CD4-positive, alpha-beta T cell treated with Interleukin-1 beta for 1 hour (primary cell): ENCODE measurements around the gene WDR59.
"Not testable (repeated sequence)": the region's sequence is repeated elsewhere in the genome, so short reads cannot be mapped to it uniquely, and the experiment has no call there.

Source experiments
- DNase-seq, 2 donors: peaks; one replicate each; pipeline ENCODE4 v3.0.0-alpha.2; 2020 to 2022

Gene WDR59

GRCh38 chr16:74975591-74975990 lies 9.3 kb downstream of the WDR59 start:
- no peak for DNase-seq

DNA sequence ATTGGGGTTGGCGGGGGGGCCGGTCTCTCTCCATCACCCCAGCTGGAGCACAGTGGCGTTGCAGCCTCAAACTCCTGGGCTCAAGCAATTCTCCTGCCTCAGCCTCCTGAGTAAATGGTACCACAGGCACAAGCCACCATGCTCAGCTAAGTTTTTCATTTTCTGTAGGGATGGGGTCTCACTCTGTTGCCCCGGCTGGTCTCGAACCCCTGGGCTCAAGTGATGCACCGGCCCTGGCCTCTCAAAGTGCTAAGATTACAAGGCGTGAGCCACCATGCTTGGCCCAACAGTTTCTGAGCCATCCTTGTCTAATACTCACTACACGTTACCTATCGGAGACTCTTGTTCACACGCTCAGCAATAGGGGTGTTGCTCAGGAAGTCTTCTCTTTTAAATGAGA lies 11.6 kb downstream of the WDR59 start:
- DNase-seq: no peak

- no peak for DNase-seq
These were observed 30.2 kb downstream of the WDR59 start for GRCh38 chr16:74954763-74955162.

GRCh38 chr16:74951681-74952080 lies 33.2 kb downstream of the WDR59 start:
- no peak for DNase-seq

GRCh38 chr16:74951206-74951605 lies 33.7 kb downstream of the WDR59 start:
- no peak for DNase-seq

DNA sequence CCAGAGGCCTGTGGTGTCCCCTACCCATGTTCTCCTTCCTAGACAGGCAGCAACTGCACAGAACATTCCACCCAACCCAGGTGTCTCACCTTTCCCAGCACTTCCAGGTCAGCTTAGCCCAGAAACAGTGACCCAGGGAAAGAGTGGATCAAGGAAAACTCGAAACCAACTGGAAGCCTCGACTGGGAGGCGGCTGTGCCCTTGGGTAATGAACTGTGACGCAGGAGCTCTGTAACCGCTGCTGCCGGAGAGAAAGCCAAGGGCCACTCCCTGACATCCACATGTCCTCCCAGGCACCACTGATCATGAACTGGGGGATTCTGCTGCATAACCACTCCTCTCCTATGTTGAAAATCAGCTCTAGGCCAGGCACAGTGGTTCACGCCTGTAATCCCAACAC lies 34.4 kb downstream of the WDR59 start:
- no peak for DNase-seq

- DNase-seq: no peak
These were observed 35.6 kb downstream of the WDR59 start for GRCh38 chr16:74949309-74949708.

GRCh38 chr16:74944466-74944865 lies 40.5 kb downstream of the WDR59 start:
- DNase-seq: no peak

DNA sequence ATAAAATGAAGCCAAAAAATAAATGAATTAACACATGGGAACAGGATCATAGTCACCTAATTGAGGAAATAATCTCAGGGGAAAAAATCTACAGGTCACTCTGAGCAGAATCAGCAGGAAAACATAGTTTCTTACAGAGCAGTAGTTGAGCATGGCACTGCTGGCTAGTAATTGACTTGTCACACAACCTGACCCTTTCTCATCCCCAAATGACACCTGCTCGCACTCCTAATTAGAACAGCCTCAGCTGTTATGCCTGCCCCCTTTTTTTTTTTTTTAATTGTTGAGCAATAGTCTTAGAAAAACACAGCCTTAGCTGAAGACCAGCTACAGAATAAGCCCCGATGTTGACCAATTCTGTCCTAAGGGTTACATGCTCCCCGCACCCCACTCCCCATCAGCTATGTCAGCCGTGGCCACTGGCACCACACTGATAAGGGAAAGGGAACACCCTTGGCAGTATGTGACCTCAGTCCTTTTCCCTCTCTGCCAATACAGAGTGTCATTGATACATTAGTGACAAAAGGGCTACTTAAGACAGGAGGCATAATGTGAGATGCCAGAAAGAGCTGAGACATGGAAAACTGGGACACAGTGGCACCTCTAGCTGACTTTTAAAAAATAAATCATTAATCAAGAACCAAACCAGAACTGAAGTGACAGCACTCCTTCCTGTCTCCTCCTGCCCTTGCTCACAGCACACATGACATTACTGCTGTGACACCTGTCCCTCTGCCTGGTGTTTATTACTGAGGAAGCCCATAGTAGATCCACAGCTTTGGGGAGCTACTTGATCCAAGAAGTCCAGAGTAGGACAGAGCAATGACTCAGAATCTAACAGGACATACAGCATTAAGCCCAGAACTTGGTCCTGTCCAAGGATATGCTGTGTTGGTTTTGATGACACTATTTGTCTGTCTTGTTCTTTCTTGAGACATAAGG lies 41.7 kb downstream of the WDR59 start:
- DNase-seq: no peak

DNA sequence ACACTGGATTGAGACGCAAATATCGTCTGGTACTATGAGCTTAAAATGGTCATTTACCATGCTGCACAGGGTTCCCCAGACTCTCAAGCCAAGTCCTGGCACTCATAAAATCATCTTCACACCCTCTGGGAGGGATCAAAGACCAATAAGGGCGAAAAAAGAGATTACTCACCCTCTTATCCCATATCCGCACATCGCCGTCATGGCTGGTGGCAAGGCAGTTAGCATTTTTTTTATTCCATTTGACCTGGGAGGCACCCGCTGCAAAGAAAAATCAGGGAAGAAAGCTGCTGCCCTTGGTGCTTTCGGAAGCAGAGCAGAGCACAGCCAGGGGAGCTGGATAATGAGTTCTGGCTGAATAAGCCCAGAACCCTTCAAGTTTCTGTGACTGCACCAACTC lies 42.4 kb downstream of the WDR59 start:
- DNase-seq: no peak

DNA sequence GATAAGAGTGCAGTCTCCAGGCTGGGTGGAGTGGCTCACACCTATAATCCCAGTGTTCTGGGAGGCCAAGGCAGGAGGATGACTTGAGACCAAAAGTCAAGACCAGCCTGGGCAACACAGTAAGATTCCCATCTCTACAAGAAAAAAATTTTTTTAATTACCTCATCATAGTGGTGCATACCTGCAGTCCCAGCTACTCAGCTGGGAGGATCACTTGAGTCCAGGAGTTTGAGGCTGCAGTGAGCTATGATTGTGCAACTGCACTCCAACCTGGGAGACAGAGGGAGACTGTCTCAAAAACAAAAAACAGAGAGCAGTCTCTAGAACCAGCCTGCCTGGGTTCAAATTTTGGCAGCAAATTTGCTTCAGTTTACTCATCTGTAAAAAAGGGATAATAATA lies 45.2 kb downstream of the WDR59 start:
- no peak for DNase-seq

DNA sequence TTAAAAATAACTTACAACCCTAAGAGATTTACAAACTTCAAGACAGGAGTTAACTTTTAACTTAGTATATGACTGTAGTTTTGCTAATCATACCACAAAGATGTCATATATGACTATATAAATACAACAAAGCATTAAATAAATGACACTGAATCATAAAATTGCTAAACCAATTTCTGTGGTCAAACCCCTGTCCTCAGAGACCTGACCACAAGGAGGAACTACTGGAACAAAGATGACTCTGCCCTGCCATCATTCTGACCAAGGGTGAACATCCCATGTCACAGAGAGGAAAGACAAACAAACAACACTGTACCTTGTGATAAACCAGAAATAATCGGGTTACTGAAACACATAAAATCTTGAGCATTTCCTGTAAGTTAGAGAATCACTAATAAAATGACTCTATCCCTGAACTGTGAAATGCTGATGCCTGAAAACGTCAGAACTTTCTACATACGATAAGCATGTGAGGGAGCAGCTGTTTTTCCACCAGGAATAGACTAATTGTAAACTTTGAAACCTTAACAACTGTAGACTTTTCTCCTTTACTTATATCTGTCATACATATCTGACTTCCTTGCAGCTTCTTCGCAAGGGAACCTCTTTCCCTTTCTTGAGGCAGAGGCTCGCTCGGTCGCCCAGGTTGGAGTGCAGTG lies 47.9 kb downstream of the WDR59 start:
- DNase-seq: peak in 1 of 2 donors; percentile 33

DNA sequence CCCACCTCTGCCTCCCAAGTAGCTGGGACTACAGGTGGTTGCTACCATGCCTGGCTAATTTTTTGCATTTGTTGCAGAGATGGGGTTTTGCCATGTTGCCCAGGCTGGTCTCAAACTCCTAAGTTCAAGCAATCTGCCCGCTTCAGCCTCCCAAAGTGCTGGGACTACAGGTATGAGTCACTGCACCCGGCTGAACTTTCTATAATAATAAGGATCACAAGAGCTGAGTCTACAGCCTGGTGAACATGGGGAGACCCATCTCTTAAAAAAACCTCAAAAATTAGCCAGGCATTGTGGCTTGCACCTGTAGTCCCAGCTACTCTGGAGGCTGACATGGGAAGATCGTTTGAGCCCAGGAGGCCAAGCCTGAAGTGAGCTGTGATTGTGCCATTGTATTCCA lies 53.5 kb downstream of the WDR59 start:
- no peak for DNase-seq

GRCh38 chr16:74929636-74930035 lies 55.3 kb downstream of the WDR59 start:
- no peak for DNase-seq

- no peak for DNase-seq
These were observed 58.1 kb downstream of the WDR59 start for GRCh38 chr16:74926805-74927204.

GRCh38 chr16:74923766-74924460 lies 61.0 kb downstream of the WDR59 start:
- no peak for DNase-seq

DNA sequence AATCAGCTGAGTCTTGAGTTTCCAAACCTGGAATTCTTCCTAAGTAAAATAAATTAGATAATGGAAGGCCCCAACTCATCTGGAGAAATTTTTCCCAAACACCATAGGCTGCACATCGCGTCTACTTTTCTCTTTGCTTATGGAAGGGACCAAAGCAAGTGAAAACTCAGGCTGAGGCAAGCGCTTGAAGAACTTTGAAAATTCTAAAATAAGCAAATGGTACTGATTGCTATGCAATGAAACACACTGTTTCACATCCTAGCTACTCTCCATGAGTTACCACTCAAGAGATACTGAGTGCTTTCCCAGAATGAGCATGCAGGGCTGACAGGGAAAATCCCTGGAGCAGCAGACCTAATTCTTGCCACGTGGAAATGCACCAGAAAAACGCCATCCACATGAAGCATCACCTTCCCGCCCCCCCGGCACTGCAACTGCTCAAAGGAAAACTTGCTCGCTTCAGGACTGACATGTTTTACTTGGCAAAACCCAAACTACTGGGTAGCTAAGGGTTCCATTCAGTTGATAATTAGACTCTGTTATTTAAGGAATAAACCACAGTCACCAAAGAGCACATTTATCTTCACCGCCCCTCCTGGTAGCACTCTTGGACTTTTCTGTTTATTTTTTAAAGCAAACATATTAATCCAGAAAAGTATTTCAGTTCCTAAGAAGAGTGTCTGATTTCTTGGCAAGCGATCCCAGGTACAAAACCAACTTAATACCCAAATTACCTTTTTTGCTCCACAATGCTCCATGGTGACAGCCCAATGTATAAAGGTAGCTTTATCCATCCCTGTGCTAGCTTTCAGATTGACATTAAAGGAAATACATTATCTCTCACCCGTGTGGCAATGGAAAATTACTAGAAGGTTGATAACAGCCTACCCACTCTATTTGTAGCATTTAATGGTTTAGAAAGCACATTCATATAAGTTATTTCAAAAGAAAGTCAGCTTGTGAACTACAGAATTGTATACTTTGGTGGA lies 62.5 kb downstream of the WDR59 start:
- no peak for DNase-seq

DNA sequence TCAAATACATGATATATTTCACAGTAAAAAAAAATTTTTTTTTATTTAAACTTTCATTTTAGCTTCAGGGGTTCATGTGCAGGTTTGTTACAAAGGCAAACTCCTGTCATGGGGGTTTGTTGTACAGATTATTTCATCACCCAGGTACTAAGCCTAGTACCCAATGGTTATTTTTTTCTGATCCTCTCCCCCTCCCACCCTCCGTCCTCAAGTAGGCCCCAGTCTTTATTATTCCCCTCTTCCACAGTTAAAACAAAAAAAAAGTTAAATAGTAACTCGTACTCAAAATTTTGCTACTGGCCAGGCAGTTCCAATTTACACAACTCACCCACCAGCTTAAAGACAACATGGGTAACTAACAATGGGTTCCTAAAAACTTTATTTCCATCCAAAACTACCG lies 63.9 kb downstream of the WDR59 start:
- no peak for DNase-seq

- no peak for DNase-seq
These were observed 75.3 kb downstream of the WDR59 start for GRCh38 chr16:74909665-74910064.

- DNase-seq: not testable (repeated sequence)
These were observed 76.2 kb downstream of the WDR59 start for GRCh38 chr16:74908759-74909158.

- DNase-seq: no peak
These were observed 80.8 kb downstream of the WDR59 start for GRCh38 chr16:74903901-74904678.

DNA sequence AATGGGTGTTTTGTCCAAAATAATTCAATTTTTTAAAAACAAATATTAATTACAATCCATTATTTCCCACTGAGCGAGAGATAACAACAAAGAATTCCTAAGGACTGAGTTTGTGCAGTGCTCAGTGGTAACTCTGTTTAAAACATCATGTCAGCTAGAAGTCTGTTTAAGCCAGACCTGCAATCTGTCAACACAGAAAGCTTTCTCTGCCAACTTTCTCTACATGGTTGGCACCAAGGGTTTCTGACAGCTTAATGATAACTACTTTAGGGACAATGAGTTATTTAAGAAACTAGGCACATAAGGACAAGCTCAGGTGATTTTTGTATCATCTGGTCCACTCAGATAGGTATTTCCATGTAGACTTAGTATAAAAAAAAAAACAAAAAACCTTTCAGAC lies 81.8 kb downstream of the WDR59 start:
- no peak for DNase-seq
